Breast epithelium (tissue), 4 donors: ENCODE measurements around the gene FRMPD1. TPM values are rescaled to one million over a fixed set of nuclear protein-coding genes. Genes with fewer than 3 reads are reported as not detected.

Experiments used
- DNase-seq, 2 donors: peaks; one replicate each; pipeline ENCODE4 v3.0.0-alpha.2; 2019; ENCODE audit warnings: low spot score in 2 of 2
- H3K27ac ChIP-seq, 2 donors: fragments of 200-600 bp; sonication (generic) in 1 of 2; one replicate each; pipeline ENCODE4 v1.5.1; 2016 to 2019; ENCODE audit warnings: mild to moderate bottlenecking in 1 of 2
- H3K27me3 ChIP-seq, 2 donors: fragments of 200-600 bp; sonication (generic) in 1 of 2; one replicate each; pipeline versions ENCODE4 v1.5.1 to v1.6.0; 2017 to 2019; ENCODE audit warnings: control low read depth in 1 of 2, mild to moderate bottlenecking in 1 of 2
- H3K36me3 ChIP-seq: fragments of 200-600 bp; one replicate; pipeline ENCODE4 v1.5.1; 2019
- H3K4me1 ChIP-seq, 2 donors: fragments of 200-600 bp; sonication (generic); one replicate each; pipeline ENCODE4 v1.5.1; 2016 to 2019; ENCODE audit warnings: control low read depth in 1 of 2
- H3K4me3 ChIP-seq, 3 donors: fragments of 200-600 bp; sonication (generic); 1 replicate in 2 of 3; 2 replicates in 1 of 3; pipeline ENCODE4 v1.5.1; 2016 to 2019; ENCODE audit warnings: mild to moderate bottlenecking in 3 of 3, moderate library complexity in 2 of 3
- H3K9me3 ChIP-seq, 2 donors: fragments of 200-600 bp; sonication (generic) in 1 of 2; one replicate each; pipeline ENCODE4 v1.5.1; 2016 to 2019; ENCODE audit warnings: control low read depth in 1 of 2
- CTCF ChIP-seq, 3 donors: fragments of 450-650 bp; IDR thresholded peaks; one replicate each; pipeline ENCODE4 v1.5.1; 2016 to 2017; ENCODE audit warnings: antibody characterized with exemption in 3 of 3, mild to moderate bottlenecking in 3 of 3, moderate library complexity in 3 of 3
- POLR2A ChIP-seq: fragments of 450-650 bp; IDR thresholded peaks from one replicate; pipeline ENCODE4 v1.6.1; 2016; ENCODE audit warnings: antibody characterized with exemption, mild to moderate bottlenecking, moderate library complexity
- POLR2AphosphoS5 ChIP-seq, 3 donors: sonication (generic); formaldehyde crosslinking; IDR thresholded peaks; one replicate each; pipeline ENCODE4 v1.6.1; 2017; ENCODE audit warnings: antibody characterized with exemption in 3 of 3
- intact Hi-C: fragments of 100-400 bp; cut with DNase I; formaldehyde crosslinking; loops from one replicate; pipeline ENCODE4 v1.15.1; 2023; ENCODE audit warnings: low total_unique reads
- total RNA-seq, 3 donors: library from RNA; depleted of rRNA; stranded (reverse); fragments of >200 nt; gene quantifications; one replicate each; pipeline ENCODE4 v1.1.0, GENCODE V29; 2016

Gene FRMPD1
- total RNA-seq, 3 donors from 2014 or later = 0.16 to 1.6 (median 0.59) TPM

GRCh38 chr9:37660691-37661090 lies 9.9 kb downstream of the FRMPD1 start:
- no peak overlapping the region for H3K4me3 ChIP-seq
- no peak for DNase-seq
- TF ChIP-seq CTCF (IDR thresholded peaks at IDR 0.05) (no peak), POLR2AphosphoS5 (IDR thresholded peaks at IDR 0.05) (no peak), POLR2A (no peak)
- H3K36me3 ChIP-seq = no peaks in the 10 kb centered on the region
- no peaks in the 10 kb centered on the region for H3K9me3 ChIP-seq
- no peaks in the 10 kb centered on the region for H3K4me1 ChIP-seq
- no peak overlapping the region for H3K27ac ChIP-seq
- no peaks in the 10 kb centered on the region for H3K27me3 ChIP-seq
- intact Hi-C loops = no loop called here

GRCh38 chr9:37663926-37664325 lies 13.2 kb downstream of the FRMPD1 start:
- Histone ChIP-seq H3K9me3 (no peaks in the 10 kb centered on the region), H3K27ac (no peak overlapping the region), H3K36me3 (no peaks in the 10 kb centered on the region), H3K27me3 (peaks cover 0 to 8% of the 10 kb centered on the region in 2 donors), H3K4me3 (no peak overlapping the region), H3K4me1 (no peaks in the 10 kb centered on the region)
- intact Hi-C loops = no loop called here
- TF ChIP-seq POLR2A = no peak
- DNase-seq = no peak

- no peak overlapping the region for H3K4me3 ChIP-seq
- peaks cover 0 to 12% of the 10 kb centered on the region in 2 donors for H3K27me3 ChIP-seq
- intact Hi-C loops = no loop called here
- no peak overlapping the region for H3K27ac ChIP-seq
- H3K36me3 ChIP-seq = no peaks in the 10 kb centered on the region
- no peaks in the 10 kb centered on the region for H3K9me3 ChIP-seq
- H3K4me1 ChIP-seq = no peaks in the 10 kb centered on the region
- TF ChIP-seq POLR2AphosphoS5 (IDR thresholded peaks at IDR 0.05) (no peak), POLR2A (no peak), CTCF (IDR thresholded peaks at IDR 0.05) (no peak)
- DNase-seq = no peak
These were observed 17.0 kb downstream of the FRMPD1 start for GRCh38 chr9:37667706-37668105.

GRCh38 chr9:37668116-37668601 lies 17.4 kb downstream of the FRMPD1 start:
- H3K27ac ChIP-seq = no peak overlapping the region
- peaks cover 0 to 12% of the 10 kb centered on the region in 2 donors for H3K27me3 ChIP-seq
- no peaks in the 10 kb centered on the region for H3K4me1 ChIP-seq
- no peaks in the 10 kb centered on the region for H3K36me3 ChIP-seq
- H3K4me3 ChIP-seq = no peak overlapping the region
- H3K9me3 ChIP-seq = no peaks in the 10 kb centered on the region
- TF ChIP-seq POLR2AphosphoS5 (IDR thresholded peaks at IDR 0.05) = no peak
- TF ChIP-seq CTCF (IDR thresholded peaks at IDR 0.05) = no peak
- no peak for TF ChIP-seq POLR2A
- intact Hi-C loops = no loop called here
- no peak for DNase-seq

- TF ChIP-seq CTCF (IDR thresholded peaks at IDR 0.05) (no peak), POLR2AphosphoS5 (IDR thresholded peaks at IDR 0.05) (no peak)
- Histone ChIP-seq H3K27me3 (peaks cover 0 to 12% of the 10 kb centered on the region in 2 donors), H3K4me1 (no peaks in the 10 kb centered on the region), H3K9me3 (no peaks in the 10 kb centered on the region), H3K4me3 (no peak overlapping the region), H3K27ac (no peak overlapping the region), H3K36me3 (no peaks in the 10 kb centered on the region)
- intact Hi-C loops = no loop called here
- DNase-seq = no peak
These were observed 18.5 kb downstream of the FRMPD1 start for GRCh38 chr9:37669232-37669631.

GRCh38 chr9:37675661-37676060 lies 24.9 kb downstream of the FRMPD1 start:
- no peak for TF ChIP-seq POLR2A
- no peak for TF ChIP-seq CTCF (IDR thresholded peaks at IDR 0.05)
- TF ChIP-seq POLR2AphosphoS5 (IDR thresholded peaks at IDR 0.05) = no peak
- Histone ChIP-seq H3K27me3 (peaks cover 0 to 4% of the 10 kb centered on the region in 2 donors), H3K9me3 (no peaks in the 10 kb centered on the region), H3K27ac (no peak overlapping the region), H3K36me3 (no peaks in the 10 kb centered on the region), H3K4me3 (no peak overlapping the region), H3K4me1 (no peaks in the 10 kb centered on the region)
- DNase-seq = no peak
- intact Hi-C loops = no loop called here
